Esophagus (tissue), 2 donors: Measurements from ENCODE around the gene ARMC3. TPM values are rescaled to one million over a fixed set of nuclear protein-coding genes. Genes with fewer than 3 reads are reported as not detected.
"Not testable (repeated sequence)": the region's sequence is repeated elsewhere in the genome, so short reads cannot be mapped to it uniquely, and the experiment has no call there.

Experiments used
- H3K27ac ChIP-seq, 2 donors: one replicate each; pipeline ENCODE4 v1.5.1; 2013; ENCODE audit warnings: low read depth in 2 of 2, mild to moderate bottlenecking in 2 of 2, inconsistent platforms in 1 of 2, low read length in 1 of 2, moderate library complexity in 1 of 2
- H3K27me3 ChIP-seq, 2 donors: one replicate each; pipeline ENCODE4 v1.6.1; 2013; ENCODE audit warnings: low read length in 2 of 2, control low read depth in 1 of 2, mild to moderate bottlenecking in 1 of 2; ENCODE audit not compliant: insufficient read depth in 2 of 2, control insufficient read depth in 1 of 2
- H3K36me3 ChIP-seq, 2 donors: one replicate each; pipeline ENCODE4 v1.6.1; 2013; ENCODE audit warnings: low read length in 1 of 2; ENCODE audit not compliant: control insufficient read depth in 2 of 2, insufficient read depth in 2 of 2
- H3K4me1 ChIP-seq, 2 donors: one replicate each; pipeline ENCODE4 v1.6.1; 2013; ENCODE audit warnings: low read length in 1 of 2; ENCODE audit not compliant: control insufficient read depth in 2 of 2, insufficient read depth in 2 of 2
- H3K4me3 ChIP-seq, 2 donors: one replicate each; pipeline ENCODE4 v1.5.1; 2013; ENCODE audit warnings: low read length in 2 of 2, mild to moderate bottlenecking in 2 of 2, low read depth in 1 of 2, moderate library complexity in 1 of 2
- H3K9me3 ChIP-seq, 2 donors: one replicate each; pipeline ENCODE4 v1.6.1; 2013; ENCODE audit warnings: mild to moderate bottlenecking in 2 of 2, low read depth in 1 of 2, low read length in 1 of 2, moderate library complexity in 1 of 2; ENCODE audit not compliant: control insufficient read depth in 2 of 2, insufficient read depth in 1 of 2
- WGBS, 2 donors: extraction: QIAGEN DNeasy Blood & Tissue Kit; methylation state at CpG; one replicate each; pipeline ENCODE4 v1.1.7; 2013; 5-methylcytosine and 5-hydroxymethylcytosine counted together
- polyA plus RNA-seq, 2 donors: library from polyadenylated mRNA; stranded (reverse); fragments of 200-250 nt; gene quantifications; one replicate each; pipeline ENCODE4 v1.2.3, GENCODE V29; 2013
- donor health status: healthy with polysubstance abuse.
- donor health status: Bipolar disorder and iron deficiency.

ARMC3 gene
- polyA plus RNA-seq, 2 donors = 0.04 TPM; not detected in 1

GRCh38 chr10:22900841-22901601 is 26.8 kb upstream of the ARMC3 start:
- WGBS, 2 donors = 71 to 75% methylated on average over 4 of the region's 4 CpGs
- H3K4me1 ChIP-seq = no peaks in the 10 kb centered on the region
- no peaks in the 10 kb centered on the region for H3K36me3 ChIP-seq
- H3K27ac ChIP-seq = no peak overlapping the region
- H3K27me3 ChIP-seq = peaks cover 0 to 2% of the 10 kb centered on the region in 2 donors
- no peaks in the 10 kb centered on the region for H3K9me3 ChIP-seq
- no peak overlapping the region for H3K4me3 ChIP-seq

- not testable (repeated sequence) for H3K27me3 ChIP-seq, H3K9me3 ChIP-seq, H3K4me1 ChIP-seq, H3K36me3 ChIP-seq, H3K27ac ChIP-seq, H3K4me3 ChIP-seq
- WGBS, 2 donors = 81 to 84% methylated on average over 3 of the region's 3 CpGs
Measured at GRCh38 chr10:22902147-22902546, 25.7 kb upstream of the ARMC3 start.

DNA sequence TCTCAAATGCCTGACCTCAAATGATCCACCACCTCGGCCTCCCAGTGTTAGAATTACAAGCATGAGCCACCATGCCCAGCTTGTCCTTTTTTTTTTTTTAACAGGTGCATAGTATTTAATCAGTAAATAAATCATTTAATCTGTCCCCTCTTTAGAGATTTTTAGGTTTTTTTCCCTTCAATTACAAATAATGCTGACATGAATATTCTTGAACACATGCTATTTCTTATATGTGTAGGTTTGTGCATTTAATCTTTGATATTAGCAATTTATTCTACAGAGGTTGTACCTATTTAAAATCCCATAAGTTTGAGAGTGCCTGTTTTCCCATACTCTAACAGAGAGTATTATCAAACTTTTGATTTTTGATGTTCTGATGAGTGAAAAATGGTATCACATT is 24.2 kb upstream of the ARMC3 start:
- H3K27ac ChIP-seq = no peak overlapping the region
- H3K27me3 ChIP-seq = peaks cover 0 to 2% of the 10 kb centered on the region in 2 donors
- peaks cover 0 to 2% of the 10 kb centered on the region in 2 donors for H3K9me3 ChIP-seq
- WGBS, 2 donors = 91 to 94% methylated on average over 1 of the region's 1 CpG
- H3K4me3 ChIP-seq = no peak overlapping the region
- H3K4me1 ChIP-seq = no peaks in the 10 kb centered on the region
- no peaks in the 10 kb centered on the region for H3K36me3 ChIP-seq

GRCh38 chr10:22906767-22907166 is 21.1 kb upstream of the ARMC3 start:
- Histone ChIP-seq H3K27me3 (peaks cover 0 to 2% of the 10 kb centered on the region in 2 donors), H3K27ac (no peak overlapping the region), H3K4me1 (no peaks in the 10 kb centered on the region), H3K36me3 (no peaks in the 10 kb centered on the region), H3K4me3 (no peak overlapping the region), H3K9me3 (peaks cover 0 to 2% of the 10 kb centered on the region in 2 donors)
- 92% methylated on average over 2 of the region's 2 CpGs for WGBS, 2 donors

GRCh38 chr10:22908837-22909236 is 19.0 kb upstream of the ARMC3 start:
- 81 to 96% methylated on average over 1 of the region's 1 CpG for WGBS, 2 donors
- Histone ChIP-seq H3K4me1 (no peaks in the 10 kb centered on the region), H3K27ac (no peak overlapping the region), H3K9me3 (peaks cover 0 to 2% of the 10 kb centered on the region in 2 donors), H3K4me3 (no peak overlapping the region), H3K27me3 (no peaks in the 10 kb centered on the region), H3K36me3 (no peaks in the 10 kb centered on the region)

- H3K4me1 ChIP-seq, H3K4me3 ChIP-seq, H3K36me3 ChIP-seq, H3K27ac ChIP-seq, H3K27me3 ChIP-seq, H3K9me3 ChIP-seq: not testable (repeated sequence)
- 72 to 81% methylated on average over 1 of the region's 1 CpG for WGBS, 2 donors
Measured at GRCh38 chr10:22909673-22910072, 18.2 kb upstream of the ARMC3 start.

GRCh38 chr10:22911067-22911466 is 16.8 kb upstream of the ARMC3 start:
- Histone ChIP-seq H3K4me3 (no peak overlapping the region), H3K27ac (no peak overlapping the region), H3K27me3 (no peaks in the 10 kb centered on the region), H3K9me3 (peaks cover 0 to 2% of the 10 kb centered on the region in 2 donors), H3K4me1 (no peaks in the 10 kb centered on the region), H3K36me3 (no peaks in the 10 kb centered on the region)
- WGBS, 2 donors = 76 to 92% methylated on average over 1 of the region's 1 CpG

GRCh38 chr10:22911889-22912762 is 15.7 kb upstream of the ARMC3 start:
- Histone ChIP-seq H3K27ac (no peak overlapping the region), H3K9me3 (peaks cover 0 to 2% of the 10 kb centered on the region in 2 donors), H3K4me1 (no peaks in the 10 kb centered on the region), H3K4me3 (no peak overlapping the region), H3K27me3 (no peaks in the 10 kb centered on the region), H3K36me3 (no peaks in the 10 kb centered on the region)
- WGBS, 2 donors = 42 to 43% methylated on average over 10 of the region's 10 CpGs

DNA sequence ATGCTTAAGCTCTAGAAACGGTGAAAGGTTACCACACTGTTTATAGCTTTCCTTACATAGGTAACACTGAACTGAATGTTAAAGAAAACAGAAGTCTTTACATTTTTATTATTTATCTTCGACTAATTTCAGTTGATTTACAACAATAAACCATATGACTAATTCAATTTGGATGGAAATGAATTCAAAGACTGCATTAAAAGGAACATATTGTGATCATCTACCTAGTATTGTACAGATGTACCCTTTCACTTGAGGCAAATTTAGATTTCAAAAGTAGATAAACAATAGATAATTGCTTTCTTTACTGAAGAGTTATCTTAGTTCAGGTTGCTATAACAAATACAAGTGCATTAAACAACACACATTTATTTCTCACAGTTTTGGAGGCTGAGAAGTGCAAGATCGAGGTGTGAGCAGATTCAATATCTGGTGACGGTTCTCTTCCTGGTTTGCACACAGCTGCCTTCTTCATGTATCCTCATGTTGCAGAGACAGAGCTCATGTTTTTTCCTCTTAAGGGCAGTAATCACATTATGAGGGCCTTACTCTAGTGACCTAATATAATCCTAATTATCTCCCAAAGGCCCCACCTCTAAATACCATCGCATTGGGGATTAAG is 15.0 kb upstream of the ARMC3 start:
- Histone ChIP-seq H3K4me1 (no peaks in the 10 kb centered on the region), H3K27me3 (no peaks in the 10 kb centered on the region), H3K9me3 (peaks cover 0 to 2% of the 10 kb centered on the region in 2 donors), H3K4me3 (no peak overlapping the region), H3K36me3 (no peaks in the 10 kb centered on the region), H3K27ac (no peak overlapping the region)
- 56% methylated on average over 5 of the region's 5 CpGs for WGBS, 2 donors
